OCI-LY3 (cell line): ENCODE data around the gene SETD7.

Experiments
- H2AFZ ChIP-seq: fragments of 200-600, 300-600 bp; shearing (Covaris generic); 2 replicates; pipeline ENCODE4 v1.6.0; 2014; ENCODE audit warnings: antibody characterized with exemption, low read depth, low read length
- H3K27ac ChIP-seq: fragments of 200-600, 300-600 bp; sonication (generic); 2 replicates; pipeline ENCODE4 v1.5.1; 2014; ENCODE audit warnings: mild to moderate bottlenecking, low read length, moderate library complexity, mixed read lengths
- H3K27me3 ChIP-seq: fragments of 200-600, 300-600 bp; sonication (generic); 2 replicates; pipeline ENCODE4 v1.6.1; 2014; ENCODE audit warnings: low read depth, low read length, mixed read lengths
- H3K36me3 ChIP-seq: fragments of 200-600, 300-600 bp; sonication (generic); replicated peaks from 2 replicates; pipeline ENCODE3; 2014; ENCODE audit warnings: low read depth, low read length, mixed read lengths
- H3K4me1 ChIP-seq: fragments of 300-600, 200-600 bp; sonication (generic); 2 replicates; pipeline ENCODE4 v1.6.1; 2014; ENCODE audit warnings: low read length, mixed read lengths
- H3K4me2 ChIP-seq: fragments of 200-600, 300-600 bp; sonication (generic); 2 replicates; pipeline ENCODE4 v1.6.1; 2014; ENCODE audit warnings: low read length, mixed read lengths
- H3K4me3 ChIP-seq: fragments of 300-600, 200-600 bp; sonication (generic); 2 replicates; pipeline ENCODE4 v1.5.1; 2014; ENCODE audit warnings: antibody characterized with exemption, mild to moderate bottlenecking, low read length, moderate library complexity
- H3K79me2 ChIP-seq: fragments of 300-600, 200-600 bp; shearing (Covaris generic); 2 replicates; pipeline ENCODE4 v1.6.1; 2014; ENCODE audit warnings: mild to moderate bottlenecking, low read length, mixed read lengths
- H3K9ac ChIP-seq: fragments of 300-600, 200-600 bp; shearing (Covaris generic); 2 replicates; pipeline ENCODE4 v1.6.0; 2014; ENCODE audit warnings: mild to moderate bottlenecking, low read length, moderate library complexity
- H3K9me3 ChIP-seq: fragments of 200-600, 300-600 bp; shearing (Covaris generic); 2 replicates; pipeline ENCODE4 v1.6.1; 2014; ENCODE audit warnings: low read length, mixed read lengths; ENCODE audit not compliant: insufficient read depth
- H4K20me1 ChIP-seq: fragments of 200-600, 300-600 bp; sonication (generic); 2 replicates; pipeline ENCODE4 v1.6.1; 2016; ENCODE audit warnings: low read length, mixed read lengths; ENCODE audit not compliant: insufficient read depth
- EZH2phosphoT487 ChIP-seq: fragments of 200-600 bp; shearing (Covaris generic); IDR thresholded peaks from 2 replicates; pipeline ENCODE4 v1.6.1; 2018; ENCODE audit warnings: antibody characterized with exemption, mixed run types, low read depth
- TF ChIP-seq, protein P1 (sequence below): fragments of 200-600, 300-600 bp; sonication (generic); IDR thresholded peaks from 2 replicates; pipeline ENCODE4 v1.5.1; 2014; ENCODE audit warnings: antibody characterized with exemption, low read length, low read depth

The SETD7 gene

DNA sequence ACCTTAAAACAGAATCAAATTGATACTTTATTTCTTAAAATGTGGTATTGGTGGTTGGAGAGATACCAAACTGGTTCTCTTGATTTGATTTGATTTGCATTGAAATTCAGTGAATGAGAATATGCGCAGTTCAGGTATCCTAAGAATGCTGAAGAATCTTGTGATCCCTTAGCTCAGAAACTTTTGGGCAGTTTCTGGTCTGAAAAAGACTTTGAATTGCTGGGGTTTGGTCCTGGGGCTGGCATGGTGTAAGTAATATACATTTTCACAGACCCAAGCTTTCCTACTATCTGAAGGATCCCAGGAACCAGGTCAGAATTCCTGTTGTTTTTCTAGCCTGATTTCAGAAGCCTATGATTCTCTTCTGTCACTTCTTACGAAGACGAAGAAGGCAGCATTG lies 95.5 kb downstream of the SETD7 start:
- H4K20me1 ChIP-seq, result no peaks in the 10 kb centered on the region
- H3K27me3 ChIP-seq, result no peaks in the 10 kb centered on the region
- peaks cover 4% of the 10 kb centered on the region; the same call in 1 of the 2 replicates for H3K79me2 ChIP-seq
- H3K9me3 ChIP-seq, result no peaks in the 10 kb centered on the region
- H3K27ac ChIP-seq, result no peak overlapping the region
- no peak overlapping the region for H3K4me2 ChIP-seq
- TF ChIP-seq, protein P1, sequence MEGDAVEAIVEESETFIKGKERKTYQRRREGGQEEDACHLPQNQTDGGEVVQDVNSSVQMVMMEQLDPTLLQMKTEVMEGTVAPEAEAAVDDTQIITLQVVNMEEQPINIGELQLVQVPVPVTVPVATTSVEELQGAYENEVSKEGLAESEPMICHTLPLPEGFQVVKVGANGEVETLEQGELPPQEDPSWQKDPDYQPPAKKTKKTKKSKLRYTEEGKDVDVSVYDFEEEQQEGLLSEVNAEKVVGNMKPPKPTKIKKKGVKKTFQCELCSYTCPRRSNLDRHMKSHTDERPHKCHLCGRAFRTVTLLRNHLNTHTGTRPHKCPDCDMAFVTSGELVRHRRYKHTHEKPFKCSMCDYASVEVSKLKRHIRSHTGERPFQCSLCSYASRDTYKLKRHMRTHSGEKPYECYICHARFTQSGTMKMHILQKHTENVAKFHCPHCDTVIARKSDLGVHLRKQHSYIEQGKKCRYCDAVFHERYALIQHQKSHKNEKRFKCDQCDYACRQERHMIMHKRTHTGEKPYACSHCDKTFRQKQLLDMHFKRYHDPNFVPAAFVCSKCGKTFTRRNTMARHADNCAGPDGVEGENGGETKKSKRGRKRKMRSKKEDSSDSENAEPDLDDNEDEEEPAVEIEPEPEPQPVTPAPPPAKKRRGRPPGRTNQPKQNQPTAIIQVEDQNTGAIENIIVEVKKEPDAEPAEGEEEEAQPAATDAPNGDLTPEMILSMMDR, result no peak
- TF ChIP-seq EZH2phosphoT487, result no peak
- H3K4me3 ChIP-seq, result no peak overlapping the region
- H3K36me3 ChIP-seq, result no peaks in the 10 kb centered on the region
- H3K9ac ChIP-seq, result no peak overlapping the region
- no peak overlapping the region for H2AFZ ChIP-seq
- H3K4me1 ChIP-seq, result peaks cover 13% of the 10 kb centered on the region

DNA sequence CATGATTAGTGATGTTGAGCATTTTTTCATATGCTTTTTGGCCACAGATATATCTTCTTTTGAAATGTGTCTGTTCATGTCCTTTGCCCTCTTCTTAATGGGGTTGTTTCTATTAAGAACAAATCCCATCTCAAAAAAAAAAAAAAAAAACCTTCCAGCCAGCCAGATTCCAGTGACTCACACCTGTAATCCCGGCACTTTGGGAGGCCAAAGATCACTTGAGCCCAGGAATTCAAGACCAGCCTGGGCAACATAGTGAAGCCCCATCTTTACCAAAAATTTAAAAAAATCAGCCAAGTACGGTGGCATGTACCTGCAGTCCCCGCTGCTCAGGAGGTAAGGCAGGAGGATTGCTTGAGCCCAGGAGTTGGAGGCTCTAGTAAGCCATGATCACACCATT lies 97.0 kb downstream of the SETD7 start:
- Histone ChIP-seq H3K27ac (no peak overlapping the region), H3K4me2 (no peak overlapping the region), H3K79me2 (peaks cover 15% of the 10 kb centered on the region; the same call in 1 of the 2 replicates), H3K27me3 (no peaks in the 10 kb centered on the region), H3K9me3 (no peaks in the 10 kb centered on the region), H3K4me3 (no peak overlapping the region), H3K36me3 (no peaks in the 10 kb centered on the region), H3K4me1 (peaks cover 23% of the 10 kb centered on the region), H2AFZ (no peak overlapping the region), H4K20me1 (no peaks in the 10 kb centered on the region), H3K9ac (no peak overlapping the region)
- TF ChIP-seq, protein P1, result no peak
- no peak for TF ChIP-seq EZH2phosphoT487

GRCh38 chr4:139458543-139458942 lies 97.5 kb downstream of the SETD7 start:
- H3K9ac ChIP-seq, result no peak overlapping the region
- H3K36me3 ChIP-seq, result no peaks in the 10 kb centered on the region
- no peak overlapping the region for H3K4me3 ChIP-seq
- TF ChIP-seq EZH2phosphoT487, result no peak
- TF ChIP-seq, protein P1, result no peak
- H2AFZ ChIP-seq, result no peak overlapping the region
- H3K27me3 ChIP-seq, result no peaks in the 10 kb centered on the region
- H3K9me3 ChIP-seq, result no peaks in the 10 kb centered on the region
- no peaks in the 10 kb centered on the region for H4K20me1 ChIP-seq
- H3K27ac ChIP-seq, result no peak overlapping the region
- H3K4me1 ChIP-seq, result peaks cover 23% of the 10 kb centered on the region
- peaks cover 15% of the 10 kb centered on the region; the same call in 1 of the 2 replicates for H3K79me2 ChIP-seq
- no peak overlapping the region for H3K4me2 ChIP-seq

DNA sequence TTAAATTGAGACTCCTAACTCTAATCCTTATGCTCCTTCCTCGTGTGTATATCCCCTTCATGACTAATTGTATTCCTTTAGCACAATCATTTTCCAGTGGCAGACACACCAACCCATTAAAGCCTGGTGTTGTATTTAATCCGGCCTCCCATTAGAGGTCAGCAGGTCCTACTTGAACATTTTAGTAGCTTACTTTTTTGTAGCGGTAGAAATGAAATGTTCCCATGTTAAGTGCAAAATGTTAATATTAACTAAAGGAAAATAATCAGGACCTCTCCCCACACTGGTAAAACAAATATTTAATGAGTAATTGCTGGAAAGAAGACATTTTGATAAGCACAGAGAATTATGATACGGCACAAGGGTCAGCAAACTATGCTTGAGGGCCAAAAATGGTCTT lies 98.7 kb downstream of the SETD7 start:
- Histone ChIP-seq H3K79me2 (peaks cover 15% of the 10 kb centered on the region), H3K36me3 (no peaks in the 10 kb centered on the region), H2AFZ (no peak overlapping the region), H3K27ac (no peak overlapping the region), H3K9me3 (no peaks in the 10 kb centered on the region), H3K4me2 (no peak overlapping the region), H3K27me3 (no peaks in the 10 kb centered on the region), H4K20me1 (no peaks in the 10 kb centered on the region), H3K9ac (no peak overlapping the region), H3K4me3 (no peak overlapping the region), H3K4me1 (peaks cover 25% of the 10 kb centered on the region)
- TF ChIP-seq, protein P1, result no peak
- TF ChIP-seq EZH2phosphoT487, result no peak
